GM21447 (cell line): ENCODE data around the gene PCDH1.
"Not testable (repeated sequence)": the region's sequence is repeated elsewhere in the genome, so short reads cannot be mapped to it uniquely, and the experiment has no call there.

ENCODE experiments used
- ATAC-seq: cut with Tn5 transposase; IDR thresholded peaks from one replicate; pipeline ENCODE4 v1.9.1; 2021; ENCODE audit not compliant: unreplicated experiment

The PCDH1 gene

DNA sequence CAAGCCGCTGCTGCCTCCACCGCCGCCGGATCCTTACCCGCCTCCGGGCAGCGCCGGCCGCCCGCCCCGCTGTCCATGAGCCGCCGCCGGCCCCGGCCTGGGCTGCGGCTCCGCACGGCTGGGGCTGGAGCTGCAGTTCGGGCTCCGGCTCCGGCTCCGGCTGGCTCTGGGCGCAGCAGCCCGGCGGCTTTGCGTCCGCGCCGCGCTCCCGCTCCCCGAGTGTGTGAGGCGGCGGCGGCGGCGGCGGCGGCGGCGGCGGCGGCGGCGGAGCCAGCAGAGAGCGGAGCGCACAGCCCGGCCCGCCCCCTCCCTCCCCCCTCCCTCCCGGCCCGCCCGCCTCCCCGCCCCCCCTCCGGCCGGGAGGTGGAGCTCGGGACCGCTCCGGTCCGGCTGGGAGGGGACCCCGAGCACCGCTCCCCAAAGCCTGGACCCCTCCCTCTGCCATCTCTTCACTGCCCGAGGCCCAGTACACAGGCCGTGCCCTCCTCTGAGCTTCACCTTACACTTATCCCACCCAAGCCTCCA lies at the start of gene PCDH1:
Gene PCDH1 (minus strand): TSS at position 225 of the 525 bp plus-strand sequence. CDS start 148 bp downstream, at position 77.
- ATAC-seq: no peak

DNA sequence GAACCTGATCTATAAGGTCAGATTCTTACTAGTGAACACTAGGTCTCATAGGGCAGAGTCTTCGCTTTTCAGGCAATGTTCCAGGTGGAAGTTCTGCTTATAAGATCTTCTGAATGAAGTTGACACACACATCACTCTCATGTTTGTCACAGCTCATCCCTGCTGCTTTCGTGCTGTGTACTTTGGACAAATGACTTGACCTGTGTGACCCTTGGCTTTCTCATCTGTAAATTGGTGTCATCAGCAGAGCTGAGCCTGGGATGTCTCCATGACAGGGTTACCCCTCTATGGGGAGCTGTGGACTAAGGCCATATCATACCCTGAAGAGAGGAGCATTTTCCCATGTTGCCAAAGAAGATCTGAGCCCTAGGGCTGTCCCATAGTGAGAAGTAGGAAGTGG lies 48.2 kb upstream of the PCDH1 start:
- ATAC-seq: no peak

DNA sequence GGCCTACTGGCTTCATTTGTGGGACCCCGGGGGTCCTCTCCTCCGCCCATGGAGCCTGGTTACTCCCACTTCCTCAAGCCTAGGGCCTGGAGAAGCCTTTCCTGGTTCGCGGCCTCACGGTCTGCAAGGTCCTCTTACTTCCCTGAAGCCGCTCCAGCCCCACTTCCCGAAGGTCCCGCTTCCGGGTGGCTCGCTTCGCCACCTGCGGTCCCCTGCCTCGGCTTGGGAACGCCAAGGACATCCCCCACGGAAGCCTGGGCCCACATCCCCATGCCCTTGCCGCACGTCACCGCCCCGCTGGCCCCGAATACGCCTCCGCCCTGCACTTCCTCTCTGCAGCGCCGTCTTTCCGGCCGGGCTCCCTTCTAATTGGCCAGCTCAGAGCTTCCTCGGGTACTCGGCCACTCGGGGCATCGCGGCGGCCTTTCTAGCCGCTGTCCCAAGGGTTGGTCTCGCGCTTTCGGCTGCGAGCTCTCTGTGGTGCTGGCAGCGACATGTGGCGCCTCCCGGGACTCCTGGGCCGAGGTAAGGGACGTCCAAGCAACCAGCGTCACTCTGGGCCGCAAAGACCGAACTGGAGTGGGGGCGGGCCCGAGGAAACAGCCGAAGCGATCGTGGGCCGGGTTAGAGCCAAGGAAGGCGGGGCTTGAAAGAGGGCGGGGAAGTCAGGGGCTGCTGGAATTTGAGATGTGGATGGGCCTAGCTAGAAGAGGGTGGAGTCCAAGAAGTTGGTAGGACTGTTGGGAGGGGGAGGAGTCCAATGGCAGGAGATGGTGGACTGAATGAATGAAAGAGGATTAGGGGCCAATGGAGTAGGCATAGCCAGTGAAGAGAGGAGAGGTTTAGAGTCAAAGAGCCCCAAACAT lies 45.5 kb upstream of the PCDH1 start, which contains the start of gene DELE1:
Gene DELE1 (plus strand): TSS at position 424 of the 866 bp plus-strand sequence. CDS start 71 bp downstream, at position 495.
- peak; percentile 96 for ATAC-seq

DNA sequence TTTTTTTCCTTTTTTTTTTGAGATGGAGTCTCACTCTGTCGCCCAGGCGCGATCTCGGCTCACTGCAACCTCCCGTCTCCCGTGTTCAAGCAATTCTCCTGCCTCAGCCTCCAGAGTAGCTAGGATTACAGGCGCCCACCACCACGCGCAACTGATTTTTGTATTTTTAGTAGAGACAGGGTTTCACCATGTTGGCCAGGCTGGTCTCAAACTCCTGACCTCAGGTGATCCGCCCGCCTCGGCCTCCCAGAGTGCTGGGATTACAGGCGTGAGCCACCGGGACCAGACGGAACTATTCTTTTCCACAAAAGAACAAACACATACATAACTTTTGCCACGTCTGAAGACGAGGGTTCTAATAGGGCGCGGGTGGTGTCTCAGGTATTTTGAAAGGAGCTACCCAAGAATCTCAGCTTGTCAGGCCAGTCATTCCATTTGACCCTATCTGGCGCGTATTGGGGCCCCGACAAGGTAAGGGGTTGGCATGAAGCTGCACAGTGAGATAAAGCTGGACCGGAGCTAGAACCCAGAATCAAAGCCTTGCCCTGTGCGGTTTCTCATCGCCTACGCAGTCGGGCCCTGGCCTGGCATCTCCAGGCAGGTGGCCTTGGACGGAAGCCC lies 44.7 kb upstream of the PCDH1 start:
- not testable (repeated sequence) for ATAC-seq

DNA sequence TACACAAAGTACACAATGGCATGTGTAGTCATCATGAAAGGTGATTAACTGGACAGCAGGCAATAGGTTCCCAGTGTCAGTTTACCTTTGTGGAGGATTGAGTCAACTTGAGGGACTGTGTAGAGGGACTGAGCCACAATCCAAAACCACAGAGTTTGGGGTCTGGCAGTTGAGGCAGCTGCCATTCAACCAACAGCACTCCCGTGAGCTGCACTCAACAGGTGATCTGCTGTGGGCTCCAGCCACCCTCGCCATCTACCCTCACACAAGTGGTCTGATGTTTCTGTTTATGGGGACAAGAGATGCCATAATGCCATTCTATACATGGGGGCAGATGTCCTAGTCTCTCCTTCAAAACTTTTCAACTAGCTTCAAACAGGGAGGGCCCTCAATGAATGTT lies 42.6 kb upstream of the PCDH1 start:
- no peak for ATAC-seq

DNA sequence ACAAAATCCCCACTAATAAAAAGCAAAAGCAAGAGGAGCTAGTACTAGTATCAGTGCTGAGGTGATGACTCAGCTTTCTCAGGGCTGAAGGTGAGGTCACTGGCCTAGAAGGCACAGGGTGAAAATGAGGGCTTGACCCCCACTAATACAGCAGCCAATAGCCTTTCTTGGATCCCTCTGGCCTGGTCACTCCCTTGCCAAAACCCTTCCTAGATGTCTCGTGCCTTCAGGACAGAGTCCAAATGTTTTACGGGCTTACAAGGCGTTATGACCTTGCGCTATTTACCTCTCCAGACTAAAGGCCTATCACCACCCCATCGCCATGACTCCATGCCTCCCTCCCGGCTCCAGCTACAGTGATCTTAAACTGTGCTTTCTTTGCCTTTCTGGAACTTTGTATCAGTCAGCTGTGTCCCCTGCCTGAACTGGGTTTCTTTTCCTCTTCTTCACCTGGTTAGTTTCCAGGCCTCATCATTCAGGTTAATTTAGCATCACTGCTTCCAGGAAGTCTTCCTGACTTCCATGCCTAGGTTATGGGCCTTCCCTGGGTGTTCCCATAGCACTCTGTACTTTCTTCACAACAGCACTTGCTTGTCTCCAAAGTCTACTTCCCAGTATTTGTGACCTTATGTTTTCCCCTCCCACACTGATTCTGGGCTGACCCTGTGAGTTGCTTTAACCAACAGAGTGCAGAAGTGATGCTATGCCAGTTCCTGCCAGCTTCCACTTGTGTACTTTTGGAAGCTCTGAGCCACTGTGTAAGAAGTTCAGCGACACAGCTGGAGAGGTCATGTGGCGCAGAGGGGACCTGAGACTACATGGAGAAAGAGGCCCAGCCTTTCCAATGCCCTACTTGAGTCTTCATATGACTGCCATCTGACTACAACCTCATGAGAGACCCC lies 41.3 kb upstream of the PCDH1 start:
- ATAC-seq: no peak

DNA sequence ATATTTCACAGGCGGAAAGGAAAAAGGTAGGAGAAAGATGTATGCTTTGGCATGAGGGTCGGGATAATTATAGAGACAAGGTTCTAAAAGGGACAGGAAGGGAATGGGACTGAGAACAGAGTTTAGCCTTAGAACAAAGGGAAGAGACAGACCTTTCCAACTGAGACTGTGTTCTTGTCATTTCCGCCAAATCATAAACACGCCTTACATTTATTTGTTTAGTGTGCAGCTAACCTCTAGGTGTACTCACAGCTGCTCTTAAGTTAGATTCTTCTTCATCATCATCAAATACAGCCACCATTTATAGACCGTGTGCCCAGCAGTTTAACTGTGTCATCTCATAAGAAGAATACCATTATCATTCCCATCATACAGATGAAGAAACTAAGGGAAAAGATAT lies 39.5 kb upstream of the PCDH1 start:
- ATAC-seq: no peak

DNA sequence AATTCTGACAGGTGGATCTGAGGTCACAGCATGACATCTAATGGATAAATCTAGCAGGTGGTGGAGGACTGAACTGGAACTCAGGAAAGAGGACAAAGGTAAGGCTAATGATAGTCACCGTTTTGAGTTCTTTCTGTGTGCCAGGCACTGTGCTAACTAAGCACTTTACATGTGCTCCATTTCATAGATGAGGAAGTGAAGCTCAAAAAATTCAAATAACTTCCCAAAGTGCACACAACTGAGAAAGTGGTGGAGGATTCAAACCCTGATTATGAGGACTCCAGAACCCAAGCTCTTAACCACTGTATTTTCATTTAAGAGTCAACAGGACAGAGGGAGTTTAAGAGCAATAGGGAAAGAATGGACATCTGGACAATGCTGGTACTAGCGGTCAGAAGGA lies 38.3 kb upstream of the PCDH1 start:
- ATAC-seq: no peak

DNA sequence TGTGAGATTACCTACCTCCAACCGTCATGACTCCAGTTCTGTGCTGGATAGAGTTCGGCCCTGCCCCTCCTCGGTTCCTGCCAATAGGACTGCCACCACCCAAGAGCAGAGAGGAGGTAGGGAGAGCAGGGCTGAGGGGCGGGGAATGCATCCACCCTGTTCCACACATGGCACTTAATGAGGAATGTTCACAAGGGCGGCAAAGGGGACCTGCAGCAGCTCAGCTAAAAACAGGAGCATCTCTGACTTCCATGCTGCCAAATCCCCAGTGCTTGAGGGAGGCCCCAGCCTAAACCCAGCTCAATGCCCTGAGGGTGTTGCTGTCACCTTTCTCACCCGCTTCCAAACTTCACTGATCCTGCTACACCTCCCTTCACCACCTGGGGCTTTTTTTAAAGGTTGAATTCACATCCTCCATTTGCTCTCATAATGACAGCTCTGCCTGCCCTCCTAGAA lies 37.7 kb upstream of the PCDH1 start:
- no peak for ATAC-seq

DNA sequence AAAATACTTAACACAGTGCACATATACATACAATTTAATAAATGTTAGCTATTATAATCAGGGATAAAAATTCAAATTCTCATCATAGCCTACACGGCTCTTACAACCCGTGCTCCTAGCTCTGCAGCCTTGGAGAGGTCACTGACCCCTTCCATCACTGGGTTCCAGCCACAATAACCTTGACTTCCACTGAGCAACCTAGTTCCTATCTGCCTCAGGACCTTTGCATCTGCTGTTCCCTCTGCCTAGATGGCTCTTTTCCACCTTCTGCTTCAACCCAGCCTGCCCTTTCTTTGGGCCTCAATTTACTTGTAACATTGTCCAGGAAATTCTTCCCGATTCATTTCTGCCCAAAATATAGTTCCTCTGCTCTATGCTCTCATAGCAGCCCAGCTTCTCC lies 36.6 kb upstream of the PCDH1 start:
- ATAC-seq: no peak

DNA sequence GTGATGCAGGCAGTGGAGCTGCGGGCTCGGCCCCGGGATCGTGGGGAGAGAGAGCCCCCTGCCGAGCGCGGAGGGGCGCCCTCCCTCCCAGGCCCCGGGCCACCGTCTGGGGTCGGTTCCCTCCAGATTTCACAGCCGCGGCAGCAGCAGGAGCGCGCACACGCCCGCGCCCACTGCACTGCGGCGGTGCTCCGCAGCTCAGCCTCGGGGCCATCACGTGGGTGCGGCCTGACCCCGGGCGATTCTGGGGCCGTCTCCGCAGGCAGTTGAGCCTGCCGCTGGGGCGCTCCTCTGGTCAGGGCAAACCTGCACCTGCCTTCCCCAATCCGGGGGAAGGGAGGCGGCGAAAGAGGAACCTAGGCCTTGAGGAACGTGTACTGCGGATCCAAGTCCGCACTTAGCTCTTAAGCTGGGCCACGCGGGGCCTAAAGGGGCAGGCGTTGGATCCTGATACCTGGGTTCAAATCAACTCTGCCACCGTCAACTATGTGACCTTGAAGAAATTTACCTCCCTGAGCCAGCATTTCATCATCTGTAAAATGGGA lies 36.1 kb upstream of the PCDH1 start:
- peak; percentile 59 for ATAC-seq

DNA sequence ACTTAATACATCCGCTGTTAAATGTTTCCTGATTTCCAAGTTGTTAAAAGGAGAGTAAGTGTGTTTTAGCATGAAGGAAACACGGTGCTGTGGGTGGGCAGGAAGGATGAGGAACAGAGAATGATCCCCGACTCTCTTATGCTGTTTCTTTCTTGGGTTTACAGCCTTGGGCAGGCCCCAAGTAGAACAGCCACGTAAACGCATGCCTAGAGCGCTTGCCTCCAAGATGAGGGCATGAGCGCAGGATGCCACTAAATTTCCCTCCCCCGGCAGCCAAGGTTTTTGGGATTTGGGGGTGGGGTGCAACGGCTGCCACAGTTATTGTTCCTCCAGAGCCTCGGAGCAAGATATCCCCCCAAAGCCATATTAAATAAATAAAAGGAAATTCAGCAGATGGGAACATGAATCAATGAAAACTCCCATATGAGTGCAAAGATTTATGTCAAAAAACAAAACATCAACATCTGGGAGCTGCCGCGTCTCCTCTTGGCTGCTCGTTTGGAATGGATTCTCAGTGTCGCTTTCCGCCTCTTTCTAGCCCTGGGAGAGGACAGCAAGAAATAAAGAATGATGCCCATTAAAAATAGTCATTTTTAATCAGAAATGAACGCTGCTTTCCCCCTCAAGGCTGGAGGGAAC lies 35.5 kb upstream of the PCDH1 start:
- no peak for ATAC-seq

DNA sequence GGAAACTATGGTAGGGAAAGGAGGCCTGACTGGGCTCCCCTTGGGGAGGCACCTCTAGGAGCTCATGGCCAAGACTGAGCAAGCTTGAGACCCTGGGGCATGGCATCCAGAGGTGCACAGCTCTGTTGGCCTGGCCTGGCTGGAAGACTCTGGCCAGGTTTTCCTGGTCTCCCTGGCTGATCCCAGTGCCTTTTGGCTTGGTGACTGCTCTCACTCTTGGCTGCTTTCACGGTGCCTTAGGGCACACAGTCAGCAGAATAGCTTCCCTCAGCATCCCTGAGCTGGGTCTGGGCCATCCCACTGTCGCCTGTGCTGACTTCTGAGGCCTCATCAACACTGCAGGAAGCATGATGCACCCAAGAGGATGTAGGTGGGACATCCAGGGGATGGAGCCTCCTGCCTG lies 32.1 kb upstream of the PCDH1 start:
- no peak for ATAC-seq

DNA sequence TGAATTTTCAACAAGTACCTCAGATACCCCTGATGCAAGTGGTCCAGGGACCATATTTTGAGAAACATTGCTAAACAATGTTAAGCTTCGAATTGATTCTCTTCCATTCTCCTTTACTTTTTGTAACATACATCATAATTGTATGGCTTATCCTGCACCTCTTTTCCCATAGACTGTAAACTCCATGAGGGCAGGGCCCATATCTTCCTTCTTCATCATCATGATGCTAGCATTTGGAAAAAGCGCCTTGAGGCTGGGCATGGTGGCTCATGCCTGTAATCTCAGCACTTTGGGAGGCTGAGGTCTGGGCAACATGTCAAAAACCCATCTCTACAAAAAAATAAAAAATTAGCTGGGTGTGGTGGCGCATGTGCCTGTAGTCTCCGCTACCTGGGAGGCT lies 31.0 kb upstream of the PCDH1 start:
- no peak for ATAC-seq

DNA sequence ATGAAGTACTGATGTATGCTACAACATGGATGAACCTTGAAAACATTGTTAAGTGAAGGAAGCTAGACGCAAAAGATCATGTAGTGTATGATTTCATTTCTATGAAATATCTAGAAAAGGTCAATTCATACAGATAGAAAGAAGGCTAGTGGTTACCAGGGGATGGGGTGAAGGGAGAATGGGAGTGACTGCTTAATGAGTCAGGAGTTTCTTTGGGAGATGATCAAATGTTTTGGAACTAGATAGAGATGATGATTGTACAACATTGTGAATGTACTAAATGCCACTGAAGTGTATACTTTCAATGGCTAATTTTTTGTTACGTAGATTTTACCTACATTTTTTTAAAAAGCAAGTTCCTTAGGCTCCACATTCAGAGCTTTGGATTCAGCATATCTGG lies 30.6 kb upstream of the PCDH1 start:
- no peak for ATAC-seq

DNA sequence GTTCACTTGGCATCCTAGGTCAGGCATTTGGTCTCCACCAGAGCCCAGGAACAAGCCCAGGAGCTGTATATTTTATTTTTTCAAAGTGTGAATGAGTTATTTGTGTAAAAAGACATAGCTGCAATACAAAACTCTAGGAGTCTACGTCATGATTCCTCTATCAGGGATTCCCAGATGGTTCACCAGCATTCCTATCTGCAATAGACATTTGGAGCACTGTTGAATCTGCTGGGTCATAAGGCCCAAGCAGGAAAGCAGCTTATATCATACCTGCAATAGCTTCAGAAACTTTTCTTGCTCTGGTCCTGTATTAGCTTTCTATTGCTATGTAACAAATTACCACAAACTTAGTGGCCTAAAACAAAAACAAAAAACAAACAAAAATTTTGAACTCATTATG lies 28.8 kb upstream of the PCDH1 start:
- ATAC-seq: no peak

DNA sequence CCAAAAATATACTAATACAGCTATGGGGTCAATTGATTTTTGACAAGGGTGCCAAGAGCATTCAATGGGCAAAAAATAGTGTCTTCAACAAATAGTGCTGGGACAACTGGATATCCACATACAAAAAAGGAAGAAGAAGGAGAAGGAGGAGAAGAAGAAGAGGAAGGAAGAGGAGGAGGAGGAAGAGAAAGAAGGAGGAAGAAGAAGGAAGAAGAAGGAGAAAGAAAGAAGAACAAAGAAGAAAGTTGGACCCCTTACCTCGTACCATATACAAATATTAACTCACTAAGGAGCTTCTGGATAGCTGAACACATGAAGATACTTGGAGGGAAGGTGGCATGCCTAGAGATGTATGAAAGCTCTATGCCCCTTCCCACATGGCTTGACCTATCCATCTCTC lies 28.3 kb upstream of the PCDH1 start:
- ATAC-seq: no peak

DNA sequence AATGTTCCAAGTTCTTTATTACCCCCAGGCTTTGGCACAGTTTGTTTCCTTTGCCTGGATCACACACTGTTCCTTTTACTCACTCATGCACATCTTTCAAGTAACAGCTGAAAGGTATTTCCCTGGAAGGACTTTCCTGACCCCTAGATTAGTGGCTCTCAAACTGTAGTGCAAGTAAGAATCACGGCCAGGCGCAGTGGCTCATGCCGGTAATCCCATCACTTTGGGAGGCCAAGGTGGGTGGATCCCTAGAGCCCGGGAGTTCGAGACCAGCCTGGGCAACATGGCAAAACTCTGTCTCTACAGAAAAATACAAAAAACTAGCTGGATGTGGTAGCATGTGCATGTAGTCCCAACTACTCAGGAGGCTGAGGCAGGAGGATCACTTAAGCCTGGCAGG lies 26.3 kb upstream of the PCDH1 start:
- ATAC-seq: no peak

DNA sequence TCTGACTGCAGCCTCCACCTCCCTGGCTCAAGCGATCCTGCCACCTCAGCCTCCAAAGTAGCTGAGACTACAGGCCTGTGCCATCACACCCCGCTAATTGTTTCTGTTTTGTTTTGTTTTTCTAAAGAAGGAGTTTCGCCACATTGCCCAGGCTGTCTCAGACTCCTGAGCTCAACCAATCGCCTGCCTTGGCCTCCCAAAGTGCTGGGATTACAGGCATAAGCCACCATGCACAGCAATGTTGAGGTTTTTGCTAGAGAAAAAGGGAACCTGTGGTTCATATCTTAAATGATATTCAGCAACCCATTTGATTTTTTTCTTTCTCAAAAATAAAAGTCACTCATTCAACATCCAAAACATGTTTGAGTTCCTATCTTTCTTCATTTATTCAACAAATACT lies 25.1 kb upstream of the PCDH1 start:
- no peak for ATAC-seq
